IMR-90 (cell line): ENCODE results near the gene PLD4.

Experiments used
- CTCF ChIP-seq: conservative IDR thresholded peaks from 2 replicates; pipeline ENCODE4 v1.5.1; 2012; ENCODE audit warnings: mild to moderate bottlenecking, low read depth, low read length, improper control_type of control experiment
- MAFK ChIP-seq: IDR thresholded peaks from 2 replicates; pipeline ENCODE4 v1.6.1; 2012; ENCODE audit warnings: low read depth, low read length, improper control_type of control experiment
- NFE2L2 ChIP-seq: fragments of 150-350 bp; IDR thresholded peaks from 2 replicates; pipeline ENCODE4 v1.6.1; 2016; ENCODE audit warnings: low read depth, mild to moderate bottlenecking, low read length
- POLR2A ChIP-seq: IDR thresholded peaks from 2 replicates; pipeline ENCODE4 v1.6.1; 2012; ENCODE audit warnings: mild to moderate bottlenecking, low read depth, low read length
- RAD21 ChIP-seq: IDR thresholded peaks from 2 replicates; pipeline ENCODE4 v1.6.1; 2012; ENCODE audit warnings: low read length, improper control_type of control experiment
- SMC3 ChIP-seq: fragments of 150-350 bp; IDR thresholded peaks from 2 replicates; pipeline ENCODE4 v1.6.1; 2016; ENCODE audit warnings: low read depth, mild to moderate bottlenecking, antibody characterized with exemption, low read length, moderate library complexity

- TF ChIP-seq NFE2L2 (no peak), CTCF (no peak), RAD21 (no peak), MAFK (no peak), POLR2A (no peak), SMC3 (no peak)
These were observed 29.4 kb downstream of the PLD4 start for GRCh38 chr14:104953896-104954656.
